Activated T-cell treated with anti-CD3 and anti-CD28 coated beads, Interleukin-2, amount 50 U/mL, for 4 hours (primary cell): ENCODE data around the gene LY6G5C. TPM values are rescaled to one million over a fixed set of nuclear protein-coding genes. Genes with fewer than 3 reads are reported as not detected.

Experiments
- ATAC-seq, 2 donors: fragments of 200-7000 bp; cut with Tn5 transposase; one replicate each; pipeline ENCODE4 v1.10.0; 2021
- DNase-seq: peaks from one replicate; pipeline ENCODE4 v3.0.0-alpha.2; 2020
- H3K27me3 Mint-ChIP-seq: one replicate; pipeline ENCODE4 v1.8.0; 2021; ENCODE audit warnings: low read depth, mixed read lengths
- H3K36me3 Mint-ChIP-seq: one replicate; pipeline ENCODE4 v1.8.0; 2022; ENCODE audit warnings: mixed read lengths; ENCODE audit not compliant: insufficient read depth
- H3K4me1 Mint-ChIP-seq: one replicate; pipeline ENCODE4 v1.8.0; 2021; ENCODE audit warnings: low read depth, mixed read lengths
- H3K4me3 Mint-ChIP-seq: one replicate; pipeline ENCODE4 v1.8.0; 2021; ENCODE audit warnings: mild to moderate bottlenecking, moderate library complexity, mixed read lengths
- H3K9me3 Mint-ChIP-seq: one replicate; pipeline ENCODE4 v1.8.0; 2021; ENCODE audit warnings: mixed read lengths
- total RNA-seq, 3 donors: library from RNA; stranded (reverse); gene quantifications; one replicate each; pipeline ENCODE4 v1.2.1, GENCODE V29; 2021

Gene LY6G5C, protein sequence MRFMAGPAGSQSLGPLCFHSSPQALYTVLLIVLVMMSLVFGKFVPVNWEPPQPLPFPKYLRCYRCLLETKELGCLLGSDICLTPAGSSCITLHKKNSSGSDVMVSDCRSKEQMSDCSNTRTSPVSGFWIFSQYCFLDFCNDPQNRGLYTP
- 1 to 10 TPM; 2.3 to 3.8 (median 3.1) TPM for total RNA-seq

- H3K4me1 Mint-ChIP-seq = peaks cover 19% of the 10 kb centered on the region
- H3K9me3 Mint-ChIP-seq = no peaks in the 10 kb centered on the region
- no peaks in the 10 kb centered on the region for H3K36me3 Mint-ChIP-seq
- ATAC-seq (peak; percentile 64 to 71), DNase-seq (peak; percentile 60)
- peak within 1 kb of the TSS; percentile 78 for H3K4me3 Mint-ChIP-seq
- H3K27me3 Mint-ChIP-seq = no peaks in the 10 kb centered on the region
Observed at GRCh38 chr6:31680226-31681134, at the start of gene LY6G5C. TSS of gene LY6G5C (minus strand) at chr6:31681067. CDS start at chr6:31680373, 694 bp downstream.

DNA sequence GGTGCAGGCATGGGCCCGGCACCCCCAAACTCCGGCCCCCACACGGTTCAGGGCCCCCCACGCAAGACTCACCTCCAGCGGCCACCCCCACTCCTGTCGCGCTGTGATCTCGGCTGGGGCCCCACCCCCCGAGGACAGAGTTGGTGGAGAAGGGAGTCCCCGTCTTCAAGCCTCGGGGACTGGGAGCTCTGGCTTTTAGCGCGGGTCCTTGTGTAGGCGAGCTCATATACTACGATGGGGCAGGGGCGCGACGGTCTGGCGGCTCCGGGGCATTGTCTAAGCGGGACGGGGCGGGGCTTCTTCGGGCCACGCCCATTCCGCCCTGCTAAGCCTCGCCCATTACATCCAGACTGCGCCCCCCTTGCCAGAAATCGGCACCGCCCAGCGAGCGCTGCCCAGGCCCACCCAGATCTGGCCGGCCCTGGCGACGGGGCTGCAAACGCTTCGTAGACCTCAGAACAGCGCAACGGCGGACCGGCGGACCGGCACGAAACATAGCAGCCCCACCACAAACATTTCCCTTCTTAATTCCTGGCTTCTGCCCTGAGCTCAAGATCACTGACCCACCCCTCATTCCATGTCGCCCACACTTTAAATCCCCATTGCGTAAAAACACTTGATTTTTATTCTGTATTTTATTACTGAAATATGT is 49.2 kb upstream of the LY6G5C start:
- Mint-ChIP-seq H3K9me3 (no peaks in the 10 kb centered on the region), H3K27me3 (no peaks in the 10 kb centered on the region), H3K36me3 (peaks cover 22% of the 10 kb centered on the region), H3K4me1 (peaks cover 62% of the 10 kb centered on the region), H3K4me3 (peak overlapping the region; percentile 94)
- DNase-seq (peak; percentile 58), ATAC-seq (peak; percentile 61)

DNA sequence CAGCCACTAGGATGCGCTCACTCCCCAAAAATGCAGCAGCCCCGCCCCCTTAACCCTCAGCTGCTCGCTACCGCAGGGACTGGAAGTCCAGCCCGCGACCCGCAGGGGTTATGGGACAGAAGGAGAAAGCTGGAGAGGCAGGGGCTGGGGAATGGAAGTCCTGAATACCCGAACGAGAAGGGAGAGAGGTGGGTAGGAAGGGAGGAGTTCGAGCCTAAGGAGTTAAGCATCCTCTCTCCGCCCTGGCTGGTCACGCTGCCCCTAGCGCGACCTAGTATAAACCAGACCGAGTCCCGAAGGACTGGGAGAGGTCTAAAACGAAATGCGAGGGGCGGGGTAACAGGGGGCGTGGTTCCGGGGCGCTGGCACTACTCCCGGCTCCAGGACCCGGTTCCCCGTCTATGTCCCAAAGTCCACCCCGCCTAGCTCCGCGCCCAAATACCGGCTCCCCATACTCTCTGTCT is 48.7 kb upstream of the LY6G5C start:
- ATAC-seq (peak; percentile 75 to 77), DNase-seq (peak; percentile 80)
- Mint-ChIP-seq H3K9me3 (no peaks in the 10 kb centered on the region), H3K27me3 (no peaks in the 10 kb centered on the region), H3K36me3 (peaks cover 22% of the 10 kb centered on the region), H3K4me3 (peak overlapping the region; percentile 94), H3K4me1 (peaks cover 61% of the 10 kb centered on the region)

DNA sequence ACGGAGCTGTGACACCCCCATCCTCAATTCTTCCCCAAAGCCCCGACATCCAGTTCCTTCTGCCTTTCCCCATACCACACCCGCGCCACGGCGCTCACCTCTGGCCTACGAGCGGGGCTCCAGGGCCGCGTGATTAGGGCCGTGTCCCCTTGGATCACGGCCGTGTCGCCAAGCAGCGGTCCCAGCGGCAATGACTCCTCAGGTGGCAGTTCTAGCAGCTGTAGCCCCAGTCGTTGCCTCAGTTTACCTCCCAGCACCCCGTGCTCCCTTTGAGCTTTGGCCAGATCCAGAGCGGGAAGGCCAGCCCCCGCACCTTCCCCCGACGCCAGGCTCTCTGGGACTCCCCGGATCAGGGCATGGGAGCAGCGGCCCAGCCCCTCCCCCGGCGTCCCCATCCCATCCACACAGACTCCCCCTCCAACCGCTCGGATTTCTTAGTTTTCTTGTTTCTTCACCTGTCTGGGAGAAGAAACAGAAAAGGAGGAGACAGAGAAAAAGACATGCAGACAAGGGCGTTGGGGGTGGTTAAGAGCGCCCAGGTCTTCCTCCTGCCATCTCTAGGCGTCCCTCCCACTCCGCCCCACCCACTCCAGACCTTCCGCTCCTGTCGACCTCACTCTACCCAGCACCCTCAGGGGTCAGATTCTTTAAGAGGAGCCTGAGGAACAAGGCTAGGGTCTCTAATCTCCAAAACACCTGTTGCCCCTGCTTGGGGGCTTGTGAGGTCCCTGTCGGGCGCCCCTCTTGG is 48.1 kb upstream of the LY6G5C start, which contains the start of gene DDAH2:
TSS of gene DDAH2 (minus strand) at position 533 of the 748 bp plus-strand sequence. CDS start at position 395, 138 bp downstream.
- Mint-ChIP-seq H3K36me3 (peaks cover 22% of the 10 kb centered on the region), H3K27me3 (no peaks in the 10 kb centered on the region), H3K4me3 (peak within 1 kb of the TSS; percentile 94), H3K4me1 (peaks cover 55% of the 10 kb centered on the region), H3K9me3 (no peaks in the 10 kb centered on the region)
- DNase-seq (no peak), ATAC-seq (peak; percentile 20)

DNA sequence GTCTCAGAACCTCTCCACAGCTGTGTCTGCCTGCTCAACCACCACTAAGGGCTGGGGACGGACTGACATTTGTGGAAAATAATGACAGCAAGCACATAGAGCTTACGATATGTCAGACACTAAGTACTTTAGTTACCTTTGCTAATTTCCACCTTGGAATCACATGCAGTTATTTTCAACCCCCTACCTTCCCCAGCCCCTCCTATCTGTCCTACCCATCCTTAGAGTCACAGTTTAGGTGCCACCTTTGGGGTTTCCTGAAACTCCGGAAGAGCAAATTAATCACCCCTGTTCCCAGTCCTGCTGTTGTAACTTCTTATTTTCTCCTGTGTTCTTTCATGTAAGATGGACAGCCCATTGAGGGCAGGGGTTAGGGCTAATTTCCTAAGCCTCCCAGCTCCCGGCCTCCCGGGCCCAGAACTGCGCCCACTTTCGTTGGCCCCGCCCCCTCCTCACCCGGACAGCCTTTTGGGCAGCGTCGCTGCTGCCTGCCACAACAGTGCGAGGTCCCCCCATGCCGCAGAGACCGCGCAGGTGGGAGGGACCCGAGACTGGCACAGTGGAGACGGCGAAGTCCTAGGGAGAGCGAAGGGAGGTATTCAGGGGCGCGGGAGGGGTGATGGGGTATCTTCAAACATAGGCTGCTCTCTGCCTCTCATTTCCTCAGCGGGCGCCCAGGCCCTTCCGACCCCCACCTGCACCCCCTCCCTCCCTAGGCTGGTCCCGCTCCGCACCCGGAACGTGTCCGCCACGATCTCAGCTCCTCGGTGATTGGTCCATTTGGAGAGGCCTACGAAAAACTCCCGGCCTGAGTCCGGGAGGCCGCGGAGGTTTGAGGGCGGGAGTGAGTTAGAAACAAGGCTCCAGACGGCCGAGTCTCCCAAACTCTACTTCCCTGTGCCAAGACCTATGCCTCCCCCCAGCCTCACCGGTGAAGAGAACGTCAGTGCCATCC is 47.1 kb upstream of the LY6G5C start:
- H3K4me3 Mint-ChIP-seq = peak overlapping the region; percentile 53
- H3K36me3 Mint-ChIP-seq = peaks cover 14% of the 10 kb centered on the region

GRCh38 chr6:31727034-31727716 is 46.3 kb upstream of the LY6G5C start:
- Mint-ChIP-seq H3K36me3 (peaks cover 11% of the 10 kb centered on the region), H3K9me3 (no peaks in the 10 kb centered on the region), H3K27me3 (no peaks in the 10 kb centered on the region), H3K4me1 (peaks cover 48% of the 10 kb centered on the region), H3K4me3 (peak overlapping the region; percentile 53)
- DNase-seq (no peak), ATAC-seq (no peak)

More for the DNA sequence above, 47.1 kb upstream of the LY6G5C start:
- DNase-seq (no peak), ATAC-seq (no peak)
- H3K27me3 Mint-ChIP-seq = no peaks in the 10 kb centered on the region
- H3K9me3 Mint-ChIP-seq = no peaks in the 10 kb centered on the region
- H3K4me1 Mint-ChIP-seq = peaks cover 49% of the 10 kb centered on the region

GRCh38 chr6:31725502-31726350 is 44.9 kb upstream of the LY6G5C start:
- ATAC-seq (no peak), DNase-seq (no peak)
- peaks cover 4% of the 10 kb centered on the region for H3K36me3 Mint-ChIP-seq
- H3K4me3 Mint-ChIP-seq = no peak overlapping the region
- no peaks in the 10 kb centered on the region for H3K27me3 Mint-ChIP-seq
- H3K4me1 Mint-ChIP-seq = peaks cover 45% of the 10 kb centered on the region
- no peaks in the 10 kb centered on the region for H3K9me3 Mint-ChIP-seq

DNA sequence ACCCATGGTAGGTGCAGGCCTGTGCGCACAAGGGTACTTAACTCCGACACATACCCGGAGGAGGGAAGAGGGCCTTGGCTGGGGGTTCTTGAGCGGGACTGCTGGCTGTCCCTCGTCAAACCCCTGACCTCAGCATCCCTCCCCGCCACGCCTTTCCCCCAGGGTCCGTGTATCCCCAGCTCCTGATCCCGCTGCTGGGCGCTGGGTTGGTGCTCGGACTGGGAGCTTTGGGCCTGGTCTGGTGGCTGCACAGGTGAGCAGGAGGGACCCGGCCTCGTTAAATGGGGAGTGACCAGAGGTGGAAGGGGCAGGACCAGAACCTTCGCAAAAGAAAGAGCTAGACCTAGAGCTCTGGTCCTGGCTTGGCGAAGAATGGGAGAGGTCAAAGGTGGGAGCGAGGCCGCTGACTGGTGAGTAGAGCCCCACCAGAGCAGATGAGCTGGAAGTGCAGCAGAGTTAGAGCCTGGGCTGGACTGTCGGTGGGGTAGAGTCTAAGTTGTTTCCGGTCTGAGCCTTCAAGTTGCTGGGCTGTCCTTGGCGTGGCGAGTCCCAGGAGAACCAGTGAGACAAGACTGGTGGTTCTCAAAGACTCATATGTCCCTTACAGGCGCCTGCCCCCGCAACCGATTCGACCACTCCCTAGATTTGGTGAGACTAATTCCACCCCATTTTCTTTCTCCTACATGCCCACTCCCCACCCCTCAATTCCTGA is 43.3 kb upstream of the LY6G5C start:
- no peak for ATAC-seq
- H3K36me3 Mint-ChIP-seq = peaks cover 4% of the 10 kb centered on the region
- no peaks in the 10 kb centered on the region for H3K27me3 Mint-ChIP-seq
- no peaks in the 10 kb centered on the region for H3K9me3 Mint-ChIP-seq
- DNase-seq = no peak
- peaks cover 35% of the 10 kb centered on the region for H3K4me1 Mint-ChIP-seq
- no peak overlapping the region for H3K4me3 Mint-ChIP-seq

DNA sequence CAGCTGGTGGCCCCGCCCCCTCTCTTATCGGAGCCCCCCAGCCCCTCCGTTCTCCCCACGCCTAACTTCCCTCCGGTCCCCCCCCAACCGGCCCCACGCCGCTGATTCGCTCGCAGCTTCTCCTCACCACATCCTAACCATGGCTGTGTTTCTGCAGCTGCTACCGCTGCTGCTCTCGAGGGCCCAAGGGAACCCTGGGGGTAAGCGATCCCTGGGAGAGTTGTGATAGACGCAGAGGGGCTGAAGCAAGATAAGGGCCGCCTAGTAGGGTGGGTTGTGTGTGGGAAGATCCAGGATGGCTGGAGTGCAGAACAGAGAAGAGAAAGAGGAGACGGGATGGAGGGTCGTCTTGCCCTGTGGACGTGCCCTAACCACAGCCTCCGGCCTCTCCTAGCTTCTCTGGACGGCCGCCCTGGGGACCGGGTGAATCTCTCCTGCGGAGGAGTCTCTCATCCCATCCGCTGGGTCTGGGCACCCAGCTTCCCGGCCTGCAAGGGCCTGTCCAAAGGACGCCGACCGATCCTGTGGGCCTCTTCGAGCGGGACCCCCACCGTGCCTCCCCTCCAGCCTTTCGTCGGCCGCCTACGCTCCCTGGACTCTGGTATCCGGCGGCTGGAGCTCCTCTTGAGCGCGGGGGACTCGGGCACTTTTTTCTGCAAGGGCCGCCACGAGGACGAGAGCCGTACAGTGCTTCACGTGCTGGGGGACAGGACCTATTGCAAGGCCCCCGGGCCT is 42.5 kb upstream of the LY6G5C start, which contains the start of gene MPIG6B:
TSS of gene MPIG6B (plus strand) at position 129 of the 735 bp plus-strand sequence. CDS start at position 140, 11 bp downstream.
- DNase-seq (no peak), ATAC-seq (peak in 1 of 2 donors; percentile 44)
- H3K4me1 Mint-ChIP-seq = peaks cover 28% of the 10 kb centered on the region
- H3K4me3 Mint-ChIP-seq = no peak within 1 kb of the TSS
- peaks cover 4% of the 10 kb centered on the region for H3K36me3 Mint-ChIP-seq
- no peaks in the 10 kb centered on the region for H3K27me3 Mint-ChIP-seq
- H3K9me3 Mint-ChIP-seq = no peaks in the 10 kb centered on the region

DNA sequence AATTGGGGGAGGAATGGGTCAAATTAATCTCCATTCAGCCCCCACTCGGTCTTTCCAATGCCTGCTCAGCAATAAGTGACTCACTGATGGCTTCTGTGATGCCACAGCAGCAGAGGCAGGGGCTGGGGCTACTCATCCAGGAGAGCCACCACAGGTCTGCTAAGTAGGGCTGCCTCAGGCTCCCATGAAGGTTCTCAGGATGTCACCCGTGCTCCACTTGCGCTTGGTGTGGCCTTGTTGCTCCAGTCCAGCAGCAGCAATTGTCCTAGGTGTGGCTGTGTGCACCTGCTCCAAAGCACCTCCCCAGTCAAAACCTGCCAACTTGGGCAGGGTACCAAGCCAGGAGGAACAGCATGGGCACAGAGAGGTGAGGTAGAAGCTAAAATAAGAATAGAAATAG is 41.3 kb upstream of the LY6G5C start:
- no peaks in the 10 kb centered on the region for H3K9me3 Mint-ChIP-seq
- H3K36me3 Mint-ChIP-seq = peaks cover 4% of the 10 kb centered on the region
- no peaks in the 10 kb centered on the region for H3K27me3 Mint-ChIP-seq
- no peak overlapping the region for H3K4me3 Mint-ChIP-seq
- ATAC-seq (no peak), DNase-seq (no peak)
- H3K4me1 Mint-ChIP-seq = peaks cover 18% of the 10 kb centered on the region
